NT2/D1 (cell line): ENCODE measurements around the gene FCER2.

Source experiments
- SUZ12 ChIP-seq: IDR thresholded peaks from 2 replicates; pipeline ENCODE4 v1.6.1; 2011; ENCODE audit not compliant: insufficient read length, insufficient read depth; ENCODE audit errors: extremely low read depth
- YY1 ChIP-seq: IDR thresholded peaks from 2 replicates; pipeline ENCODE4 v1.6.1; 2011; ENCODE audit not compliant: insufficient read length, insufficient read depth
- ZNF274 ChIP-seq: IDR thresholded peaks from 2 replicates; pipeline ENCODE4 v1.6.1; 2011; ENCODE audit warnings: mild to moderate bottlenecking, low read depth, low read length

DNA sequence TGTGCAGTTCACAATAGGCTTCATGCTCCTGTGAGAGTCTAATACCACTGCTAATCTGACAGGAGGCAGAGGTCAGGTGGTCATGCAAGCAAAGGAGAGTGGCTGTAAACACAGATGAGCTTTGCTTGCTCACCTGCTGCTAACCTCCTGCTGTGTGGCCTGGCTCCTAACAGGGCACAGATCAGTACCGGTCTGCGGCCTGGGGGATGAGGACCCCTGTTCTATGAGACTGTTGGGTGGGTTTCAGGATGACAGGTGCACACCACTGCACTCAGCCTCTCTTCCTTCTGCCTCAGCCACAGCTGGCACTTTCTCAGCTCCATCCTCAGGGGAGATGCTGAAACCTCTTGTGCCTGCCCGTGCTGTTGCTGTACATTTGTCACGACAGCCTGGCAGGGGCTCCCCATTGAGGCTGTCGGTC lies 20.3 kb upstream of the FCER2 start:
- TF ChIP-seq SUZ12 (no peak), YY1 (no peak), ZNF274 (no peak)
